K562 (cell line): Measurements from ENCODE around the gene CD82. TPM values are rescaled to one million over a fixed set of nuclear protein-coding genes. Genes with fewer than 3 reads are reported as not detected.
A peak's percentile ranks its signal among the peaks of the same experiment; 100 is the strongest.

Experiments
- ATAC-seq: fragments of 200-7000 bp; cut with Tn5 transposase; 3 replicates; pipeline ENCODE4 v1.9.1; 2020; ENCODE audit warnings: moderate library complexity
- BruUV-seq: library from RNA; stranded (reverse); fragments of 400-500 nt; replicated peaks from 2 replicates; lab custom pipeline; 2021; lab: Mats Ljungman, UMichigan
- CTCF ChIA-PET: fragments of 300-600 bp; formaldehyde crosslinking; extraction: SDS; loops from one replicate; lab custom pipeline; 2021; ENCODE audit warnings: low intra/inter-chr PET ratio; lab: Yijun Ruan, JAX
- POLR2A ChIA-PET: fragments of 300-600, 350-650 bp; sonication (Branson Sonifier 250); formaldehyde crosslinking; extraction: SDS; loops from one replicate; lab custom pipeline; 2021; ENCODE audit warnings: antibody characterized with exemption, inconsistent platforms; lab: Yijun Ruan, JAX
- DNase-seq, 4 experiments: peaks; one replicate each; pipeline versions ENCODE4 v3.0.0 to v3.0.0-alpha.2; 2011 to 2018; ENCODE audit warnings: low spot score in 3 of 4, mixed read lengths in 3 of 4; ENCODE audit errors: extremely low read depth in 1 of 4
- FAIRE-seq: peaks from 2 replicates; lab custom pipeline; 2011; peaks lifted over from hg19 to GRCh38; lab: Jason Lieb, UNC
- H2AFZ ChIP-seq: 2 replicates; pipeline ENCODE4 v1.6.0; 2011; ENCODE audit warnings: low read depth, low read length, control low read depth, inconsistent platforms
- H3K27ac ChIP-seq: fragments of 200-600 bp; 3 replicates; pipeline ENCODE4 v1.8.0; 2011; ENCODE audit warnings: low read depth, mild to moderate bottlenecking, control low read depth, inconsistent platforms, low read length, moderate library complexity, mixed read lengths; ENCODE audit errors: extremely low read depth
- H3K27me3 ChIP-seq, 2 experiments: fragments of 300-600 bp in 1 of 2; 2 replicates in 1 of 2; 3 replicates in 1 of 2; pipeline versions ENCODE4 v1.6.0 to v1.8.0; 2011; ENCODE audit warnings: inconsistent platforms in 2 of 2, low read length in 2 of 2, mild to moderate bottlenecking in 1 of 2, mixed read lengths in 1 of 2, moderate library complexity in 1 of 2; ENCODE audit not compliant: control insufficient read depth in 2 of 2, insufficient read depth in 2 of 2
- H3K36me3 ChIP-seq: fragments of 300-600 bp; 3 replicates; pipeline ENCODE4 v1.8.0; 2011; ENCODE audit warnings: mild to moderate bottlenecking, low read length, inconsistent platforms; ENCODE audit not compliant: control insufficient read depth, insufficient read depth
- H3K4me1 ChIP-seq, 2 experiments: fragments of 200-600 bp in 1 of 2; replicated peaks in 1 of 2; 2 replicates in 1 of 2; 3 replicates in 1 of 2; pipeline versions ENCODE4 v1.5.1 to v1.8.0; 2011; ENCODE audit warnings: inconsistent platforms in 2 of 2, low read length in 2 of 2, mild to moderate bottlenecking in 1 of 2, mixed read lengths in 1 of 2, moderate library complexity in 1 of 2; ENCODE audit not compliant: control insufficient read depth in 2 of 2, insufficient read depth in 2 of 2
- H3K4me2 ChIP-seq: 2 replicates; pipeline ENCODE4 v1.6.1; 2011; ENCODE audit warnings: low read length, control low read depth, inconsistent platforms, mixed read lengths; ENCODE audit not compliant: insufficient read depth
- H3K4me3 ChIP-seq: fragments of 200-600 bp; sonication (generic), shearing (Covaris generic); 2 replicates; pipeline ENCODE4 v1.5.1; 2016; ENCODE audit warnings: control low read depth, inconsistent platforms
- H3K79me2 ChIP-seq: fragments of 200-600 bp; 3 replicates; pipeline ENCODE4 v1.8.0; 2011; ENCODE audit warnings: low read length, inconsistent platforms; ENCODE audit not compliant: control insufficient read depth, insufficient read depth
- H3K9ac ChIP-seq, 2 experiments: 2 replicates each; pipeline versions ENCODE4 v1.6.0 to v1.6.1; 2011; ENCODE audit warnings: low read depth in 2 of 2, low read length in 2 of 2, control low read depth in 1 of 2, inconsistent platforms in 1 of 2, mild to moderate bottlenecking in 1 of 2, mixed read lengths in 1 of 2; ENCODE audit not compliant: insufficient read depth in 1 of 2
- H3K9me1 ChIP-seq: one replicate; pipeline ENCODE4 v1.6.0; 2011; ENCODE audit warnings: inconsistent platforms, mild to moderate bottlenecking, low read length, moderate library complexity; ENCODE audit not compliant: control insufficient read depth, insufficient read depth
- H3K9me3 ChIP-seq: replicated peaks from 2 replicates; pipeline ENCODE4 v1.5.1; 2011; ENCODE audit warnings: low read depth, low read length, inconsistent platforms; ENCODE audit not compliant: control insufficient read depth, insufficient read depth
- H4K20me1 ChIP-seq: replicated peaks from 2 replicates; pipeline ENCODE4 v1.6.1; 2011; ENCODE audit warnings: low read length, inconsistent platforms, mixed read lengths; ENCODE audit not compliant: control insufficient read depth, insufficient read depth
- EWSR1 ChIP-seq: fragments of 450-650 bp; IDR thresholded peaks from 2 replicates; pipeline ENCODE4 v1.6.1; 2018; ENCODE audit warnings: borderline replicate concordance, mild to moderate bottlenecking, low read depth, moderate library complexity; ENCODE audit not compliant: partially characterized antibody
- PHTF2 ChIP-seq: fragments of 250-450 bp; sonication (Bioruptor Pico); IDR thresholded peaks from 2 replicates; pipeline ENCODE4 v1.5.0; 2021; ENCODE audit warnings: mild to moderate bottlenecking
- ZFP36 ChIP-seq: fragments of 150-350 bp; IDR thresholded peaks from 2 replicates; pipeline ENCODE4 v1.6.1; 2018; ENCODE audit warnings: low read length, low read depth; ENCODE audit not compliant: partially characterized antibody
- ZNF717 ChIP-seq: fragments of 250-450 bp; sonication (Bioruptor Pico); IDR thresholded peaks from 2 replicates; pipeline ENCODE4 v1.5.0; 2021
- ZNF766 ChIP-seq: fragments of 200-800 bp; sonication (Bioruptor generic); conservative IDR thresholded peaks from 2 replicates; pipeline ENCODE4 v1.6.1; 2016; ENCODE audit warnings: missing genetic modification characterization, missing compliant biosample characterization
- WGBS: fragments of 100-300 bp; shearing (Covaris generic); methylation state at CpG from one replicate; pipeline ENCODE4 v1.1.6; 2016; ENCODE audit warnings: low coverage, mixed read lengths; ENCODE audit not compliant: insufficient coverage; ENCODE audit errors: missing lambda C conversion rate; 5-methylcytosine and 5-hydroxymethylcytosine counted together
- in situ Hi-C: fragments of 300-500 bp; cut with MboI; formaldehyde crosslinking; loops from 4 replicates; pipeline ENCODE4 v1.15.0; 2018; ENCODE audit warnings: inconsistent platforms, mixed read lengths
- intact Hi-C: fragments of 100-400 bp; cut with micrococcal nuclease; formaldehyde crosslinking; loops from 2 replicates; pipeline ENCODE4 v1.14.2; 2022
- polyA plus RNA-seq, 8 experiments: library from polyadenylated mRNA; depleted of rRNA in 4 of 8; stranded (reverse) in 5 of 8; unstranded in 3 of 8; fragments of >200 nt; fragmentation: Nextera tagmentation in 2 of 8; fragmentation: Illumina TruSeq in 1 of 8; extraction: Ambion mirVana in 2 of 8; extraction: Trizol in 1 of 8; gene quantifications; 2 replicates each; pipeline versions ENCODE4 v1.2.1 to v1.2.3, GENCODE V29; 2011 to 2014; ENCODE audit warnings: inconsistent platforms in 1 of 8, missing spikeins in 1 of 8
- total RNA-seq, 7 experiments: library from RNA; depleted of rRNA in 6 of 7; stranded (reverse); fragments of >200 nt in 6 of 7; fragmentation: Illumina TruSeq in 2 of 7; extraction: Trizol in 2 of 7; gene quantifications; 2 replicates each; pipeline versions ENCODE4 v1.2.1 to v1.2.3, GENCODE V29; 2011 to 2021; ENCODE audit warnings: low replicate concordance in 1 of 7
- TF ChIP-seq, protein P1 (sequence below): sonication (generic); formaldehyde crosslinking; IDR thresholded peaks from 2 replicates; pipeline ENCODE4 v1.8.0; 2022; ENCODE audit warnings: missing genetic modification reagents, mild to moderate bottlenecking, borderline replicate concordance

The CD82 gene
- total and polyA plus RNA-seq, 9 of the 15 experiments (the other 6 are each of a cell fraction or from before 2014, with no cell fraction given): 0.27 to 9.4 (median 3.0) TPM

DNA sequence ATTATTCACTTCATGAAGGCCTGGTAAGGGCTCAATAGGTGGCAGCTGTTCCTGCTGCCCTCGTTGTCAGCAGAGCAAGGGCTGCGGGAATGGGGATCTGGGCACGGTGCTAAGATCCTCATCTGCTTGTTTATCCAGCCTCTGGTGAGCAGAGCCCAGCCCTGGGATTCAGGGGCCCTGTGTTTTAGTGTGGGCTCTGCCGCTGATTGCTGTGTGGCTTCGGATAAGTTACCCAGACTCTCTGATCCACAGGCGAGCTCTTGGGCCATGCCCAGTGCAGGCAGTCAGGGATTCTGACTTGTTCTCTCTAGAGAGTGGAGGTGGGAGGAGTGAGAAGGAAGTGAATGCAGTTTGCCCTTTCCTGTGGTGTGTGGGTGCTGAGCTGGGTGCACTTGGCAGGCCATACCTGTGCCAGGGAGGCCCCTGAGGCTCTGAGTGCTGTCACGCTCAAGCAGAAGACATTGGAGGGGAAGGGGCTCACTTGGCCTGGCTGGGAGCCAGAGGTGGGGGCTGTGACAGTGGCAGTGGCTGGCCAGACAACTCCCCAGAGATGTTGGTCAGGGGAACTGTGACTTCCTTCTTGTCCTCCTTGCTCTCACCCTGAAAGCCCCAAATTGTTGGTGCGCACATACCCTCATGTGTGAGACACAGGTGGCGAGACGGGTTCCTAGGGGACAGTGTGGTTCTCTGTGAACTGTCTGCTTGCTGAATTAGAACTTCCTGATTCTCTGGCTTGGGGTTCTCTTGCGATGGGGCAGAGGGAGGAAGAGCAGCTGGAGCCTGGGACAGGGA lies 43.7 kb downstream of the CD82 start:
- intact Hi-C loops (no loop called here), in situ Hi-C loops (loop anchor here (5.0 kb wide), 1 partner anchor 47 kb away; no protein-coding TSS in a partner anchor)
- 54% methylated on average over 10 of the region's 11 CpGs for WGBS
- DNase-seq (no peak), FAIRE-seq (no peak), ATAC-seq (no peak)
- Histone ChIP-seq H3K9ac (peak overlapping the region in 1 of 2 experiments; percentile 24; a peak in 1 of 4 replicates), H3K4me3 (no peak overlapping the region), H3K27me3 (no peaks in the 10 kb centered on the region; a peak in 1 of 5 replicates), H2AFZ (no peak overlapping the region), H4K20me1 (no peaks in the 10 kb centered on the region), H3K36me3 (no peaks in the 10 kb centered on the region), H3K27ac (no peak overlapping the region), H3K4me1 (peaks cover 20 to 25% of the 10 kb centered on the region in 2 experiments; a peak in 4 of 5 replicates), H3K79me2 (no peaks in the 10 kb centered on the region), H3K4me2 (no peak overlapping the region), H3K9me1 (no peaks in the 10 kb centered on the region), H3K9me3 (no peaks in the 10 kb centered on the region)
- POLR2A ChIA-PET: interaction anchor here (0.7 kb wide), 1 partner anchor 49 kb away, joined by 3 read pairs; no protein-coding TSS in a partner anchor
- BruUV-seq: no TSS peak
- CTCF ChIA-PET: no interaction called here
- TF ChIP-seq ZNF717 (CRISPR knock-in tag) (no peak), ZFP36 (peak; percentile 41), ZNF766 (CRISPR knock-in tag) (no peak), EWSR1 (no peak), PHTF2 (no peak)
- TF ChIP-seq, protein P1, sequence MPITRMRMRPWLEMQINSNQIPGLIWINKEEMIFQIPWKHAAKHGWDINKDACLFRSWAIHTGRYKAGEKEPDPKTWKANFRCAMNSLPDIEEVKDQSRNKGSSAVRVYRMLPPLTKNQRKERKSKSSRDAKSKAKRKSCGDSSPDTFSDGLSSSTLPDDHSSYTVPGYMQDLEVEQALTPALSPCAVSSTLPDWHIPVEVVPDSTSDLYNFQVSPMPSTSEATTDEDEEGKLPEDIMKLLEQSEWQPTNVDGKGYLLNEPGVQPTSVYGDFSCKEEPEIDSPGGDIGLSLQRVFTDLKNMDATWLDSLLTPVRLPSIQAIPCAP (CRISPR knock-in tag): no peak
